HepG2 (cell line): ENCODE data around the gene MED13. TPM values are rescaled to one million over a fixed set of nuclear protein-coding genes. Genes with fewer than 3 reads are reported as not detected.

ENCODE experiments used
- BRCA1 ChIP-seq: sonication (generic); formaldehyde crosslinking; IDR thresholded peaks from 2 replicates; pipeline ENCODE4 v1.4.0; 2020; ENCODE audit warnings: missing genetic modification reagents
- ERF ChIP-seq: IDR thresholded peaks from 2 replicates; pipeline ENCODE4 v1.6.1; 2018; ENCODE audit warnings: missing biosample characterization, missing genetic modification reagents
- FOXC1 ChIP-seq: sonication (generic); formaldehyde crosslinking; IDR thresholded peaks from 2 replicates; pipeline ENCODE4 v1.8.0; 2022; ENCODE audit warnings: mild to moderate bottlenecking, missing genetic modification reagents, borderline replicate concordance
- GABPB1 ChIP-seq: IDR thresholded peaks from 2 replicates; pipeline ENCODE4 v1.6.1; 2016; ENCODE audit warnings: mild to moderate bottlenecking, missing genetic modification reagents, moderate library complexity, missing compliant biosample characterization
- HOXA3 ChIP-seq: sonication (generic); formaldehyde crosslinking; IDR thresholded peaks from 2 replicates; pipeline ENCODE4 v1.5.0; 2020; ENCODE audit warnings: missing genetic modification reagents
- IKZF5 ChIP-seq: IDR thresholded peaks from 2 replicates; pipeline ENCODE4 v1.6.1; 2018; ENCODE audit warnings: missing genetic modification reagents, mild to moderate bottlenecking, missing compliant biosample characterization
- KLF6 ChIP-seq: IDR thresholded peaks from 2 replicates; pipeline ENCODE4 v1.8.0; 2016; ENCODE audit warnings: missing biosample characterization, missing genetic modification reagents
- POGZ ChIP-seq: sonication (generic); formaldehyde crosslinking; IDR thresholded peaks from 2 replicates; pipeline ENCODE4 v1.4.0; 2020; ENCODE audit warnings: mild to moderate bottlenecking, missing genetic modification reagents
- PRDM10 ChIP-seq: sonication (generic); formaldehyde crosslinking; IDR thresholded peaks from 2 replicates; pipeline ENCODE4 v1.4.0; 2020; ENCODE audit warnings: low read depth, missing genetic modification reagents
- SNAPC2 ChIP-seq: sonication (generic); formaldehyde crosslinking; IDR thresholded peaks from 2 replicates; pipeline ENCODE4 v1.8.1; 2022; ENCODE audit warnings: mild to moderate bottlenecking, missing genetic modification reagents
- SOX5 ChIP-seq: IDR thresholded peaks from 2 replicates; pipeline ENCODE4 v1.6.1; 2016; ENCODE audit warnings: borderline replicate concordance
- SP140L ChIP-seq: sonication (generic); formaldehyde crosslinking; IDR thresholded peaks from 2 replicates; pipeline ENCODE4 v1.4.0; 2020; ENCODE audit warnings: missing genetic modification reagents, borderline replicate concordance
- SRF ChIP-seq: IDR thresholded peaks from 2 replicates; pipeline ENCODE4 v1.6.1; 2011; ENCODE audit warnings: mild to moderate bottlenecking, low read depth, low read length, moderate library complexity
- TOE1 ChIP-seq: sonication (generic); formaldehyde crosslinking; IDR thresholded peaks from 2 replicates; pipeline ENCODE4 v1.4.0; 2020; ENCODE audit warnings: mild to moderate bottlenecking, missing genetic modification reagents
- YEATS2 ChIP-seq: sonication (generic); formaldehyde crosslinking; IDR thresholded peaks from 2 replicates; pipeline ENCODE4 v1.4.0; 2020; ENCODE audit warnings: missing genetic modification reagents, borderline replicate concordance
- ZFAT ChIP-seq: sonication (generic); formaldehyde crosslinking; conservative IDR thresholded peaks from 2 replicates; pipeline ENCODE4 v1.8.1; 2023; ENCODE audit warnings: missing genetic modification reagents, inconsistent platforms
- ZNF224 ChIP-seq: sonication (generic); formaldehyde crosslinking; IDR thresholded peaks from 2 replicates; pipeline ENCODE4 v1.5.0; 2020; ENCODE audit warnings: mild to moderate bottlenecking, missing genetic modification reagents
- ZNF598 ChIP-seq: sonication (generic); formaldehyde crosslinking; IDR thresholded peaks from 2 replicates; pipeline ENCODE4 v1.5.1; 2020; ENCODE audit warnings: mild to moderate bottlenecking, missing genetic modification reagents, borderline replicate concordance
- ZNF652 ChIP-seq: IDR thresholded peaks from 2 replicates; pipeline ENCODE4 v1.6.1; 2016; ENCODE audit warnings: low read depth, borderline replicate concordance
- ZNF691 ChIP-seq: sonication (generic); formaldehyde crosslinking; IDR thresholded peaks from 2 replicates; pipeline ENCODE4 v1.4.0; 2020; ENCODE audit warnings: missing genetic modification reagents, low read depth, mild to moderate bottlenecking, borderline replicate concordance
- ZNF710 ChIP-seq: sonication (generic); formaldehyde crosslinking; IDR thresholded peaks from 2 replicates; pipeline ENCODE4 v1.5.0; 2020; ENCODE audit warnings: mild to moderate bottlenecking, missing genetic modification reagents, borderline replicate concordance
- ZNF780A ChIP-seq: sonication (generic); formaldehyde crosslinking; IDR thresholded peaks from 2 replicates; pipeline ENCODE4 v1.8.0; 2022; ENCODE audit warnings: mild to moderate bottlenecking, missing genetic modification reagents, moderate library complexity
- polyA plus RNA-seq, 8 experiments: library from polyadenylated mRNA; depleted of rRNA in 3 of 8; stranded (reverse) in 7 of 8; unstranded in 1 of 8; fragments of >200 nt; fragmentation: Illumina TruSeq in 4 of 8; extraction: Trizol in 4 of 8; gene quantifications; 2 replicates each; pipeline versions ENCODE4 v1.2.1 to v1.2.3, GENCODE V29; 2011 to 2016; ENCODE audit warnings: low read depth in 4 of 8, missing spikeins in 1 of 8, mixed read lengths in 1 of 8; ENCODE audit not compliant: insufficient read depth in 1 of 8
- total RNA-seq, 5 experiments: library from RNA; depleted of rRNA; stranded (reverse); fragments of >200 nt; fragmentation: Illumina TruSeq; extraction: Trizol; gene quantifications; 2 replicates each; pipeline ENCODE4 v1.2.3, GENCODE V29; 2016; ENCODE audit warnings: low read depth in 1 of 5

Gene MED13
- total and polyA plus RNA-seq, 2 of the 13 experiments (the other 11 are each of a cell fraction or from before 2014, with no cell fraction given) = 27.4 to 69.1 TPM

GRCh38 chr17:62109378-62109902, 44.4 kb upstream of the MED13 start (continued):
- TF ChIP-seq ZNF691 (CRISPR knock-in tag) (peak; percentile 58; the same call in 1 of the 2 replicates), SOX5 (CRISPR knock-in tag) (peak; percentile 63; the same call in 1 of the 2 replicates), ZNF780A (CRISPR knock-in tag) (no peak), SP140L (CRISPR knock-in tag) (peak; percentile 85; the same call in 1 of the 2 replicates), ERF (peak; percentile 96), HOXA3 (CRISPR knock-in tag) (peak; percentile 62; the same call in 1 of the 2 replicates), YEATS2 (CRISPR knock-in tag) (peak; percentile 75; the same call in 1 of the 2 replicates), SRF (0 out of 2 replicates have a peak, but pooled peaks have one; percentile 19), IKZF5 (peak; percentile 93; the same call in 1 of the 2 replicates), FOXC1 (CRISPR knock-in tag) (peak; percentile 88; the same call in 1 of the 2 replicates), BRCA1 (CRISPR knock-in tag) (0 out of 2 replicates have a peak, but pooled peaks have one; percentile 73), ZNF710 (CRISPR knock-in tag) (peak; percentile 45; the same call in 1 of the 2 replicates), SNAPC2 (CRISPR knock-in tag) (peak; percentile 68; the same call in 1 of the 2 replicates), ZNF652 (CRISPR knock-in tag) (peak; percentile 60; the same call in 1 of the 2 replicates), TOE1 (CRISPR knock-in tag) (peak; percentile 58; the same call in 1 of the 2 replicates), ZFAT (CRISPR knock-in tag) (no peak), PRDM10 (0 out of 2 replicates have a peak, but pooled peaks have one; percentile 32), ZNF598 (CRISPR knock-in tag) (peak; percentile 79; the same call in 1 of the 2 replicates), GABPB1 (CRISPR knock-in tag) (peak; percentile 42; the same call in 1 of the 2 replicates), POGZ (CRISPR knock-in tag) (0 out of 2 replicates have a peak, but pooled peaks have one; percentile 55), ZNF224 (CRISPR knock-in tag) (peak; percentile 52; the same call in 1 of the 2 replicates), KLF6 (CRISPR knock-in tag) (peak; percentile 83)
